Lower lobe of right lung (tissue), 2 donors: Measurements from ENCODE around the gene TMCO4. TPM values are rescaled to one million over a fixed set of nuclear protein-coding genes. Genes with fewer than 3 reads are reported as not detected.

Experiments used
- ATAC-seq, 2 donors: fragments of 200-7000 bp; cut with Tn5 transposase; one replicate each; pipeline ENCODE4 v1.9.1; 2020 to 2022; ENCODE audit warnings: mild to moderate bottlenecking in 2 of 2, moderate library complexity in 2 of 2
- DNase-seq: peaks from one replicate; pipeline ENCODE4 v3.0.0-alpha.2; 2020
- H3K27ac ChIP-seq: fragments of 200-600 bp; one replicate; pipeline ENCODE4 v1.8.0; 2022
- H3K27me3 ChIP-seq: fragments of 200-600 bp; one replicate; pipeline ENCODE4 v1.8.0; 2022; ENCODE audit warnings: low read depth
- H3K36me3 ChIP-seq: fragments of 200-600 bp; one replicate; pipeline ENCODE4 v1.8.0; 2022; ENCODE audit warnings: mild to moderate bottlenecking
- H3K4me1 ChIP-seq: fragments of 200-600 bp; one replicate; pipeline ENCODE4 v1.8.0; 2022
- H3K4me3 ChIP-seq: fragments of 200-600 bp; one replicate; pipeline ENCODE4 v1.8.0; 2022; ENCODE audit warnings: mild to moderate bottlenecking
- H3K9me3 ChIP-seq: fragments of 200-600 bp; one replicate; pipeline ENCODE4 v1.8.0; 2022
- intact Hi-C: fragments of 100-400 bp; cut with DNase I; formaldehyde crosslinking; loops from one replicate; pipeline ENCODE4 v1.11.0; 2022
- total RNA-seq: library from RNA; stranded (reverse); fragmentation: NEBNext Ultra II Directional; extraction: Animal tissue kit (Norgen Biotek cat#: 25700); gene quantifications from one replicate; pipeline ENCODE4 v1.2.1, GENCODE V29; 2021
- TF ChIP-seq, protein P1 (sequence below): fragments of 200-600 bp; IDR thresholded peaks from one replicate; pipeline ENCODE4 v1.8.0; 2022; ENCODE audit warnings: antibody characterized with exemption, mild to moderate bottlenecking
- donor health status: DM: no; HTN: yes; CAD: no; lungs with severe emphysema.

TMCO4 gene
- total RNA-seq, 1 donor from 2014 or later = 26.3 TPM

- H3K4me1 ChIP-seq = no peaks in the 10 kb centered on the region
- DNase-seq (no peak), ATAC-seq (no peak)
- TF ChIP-seq, protein P1, sequence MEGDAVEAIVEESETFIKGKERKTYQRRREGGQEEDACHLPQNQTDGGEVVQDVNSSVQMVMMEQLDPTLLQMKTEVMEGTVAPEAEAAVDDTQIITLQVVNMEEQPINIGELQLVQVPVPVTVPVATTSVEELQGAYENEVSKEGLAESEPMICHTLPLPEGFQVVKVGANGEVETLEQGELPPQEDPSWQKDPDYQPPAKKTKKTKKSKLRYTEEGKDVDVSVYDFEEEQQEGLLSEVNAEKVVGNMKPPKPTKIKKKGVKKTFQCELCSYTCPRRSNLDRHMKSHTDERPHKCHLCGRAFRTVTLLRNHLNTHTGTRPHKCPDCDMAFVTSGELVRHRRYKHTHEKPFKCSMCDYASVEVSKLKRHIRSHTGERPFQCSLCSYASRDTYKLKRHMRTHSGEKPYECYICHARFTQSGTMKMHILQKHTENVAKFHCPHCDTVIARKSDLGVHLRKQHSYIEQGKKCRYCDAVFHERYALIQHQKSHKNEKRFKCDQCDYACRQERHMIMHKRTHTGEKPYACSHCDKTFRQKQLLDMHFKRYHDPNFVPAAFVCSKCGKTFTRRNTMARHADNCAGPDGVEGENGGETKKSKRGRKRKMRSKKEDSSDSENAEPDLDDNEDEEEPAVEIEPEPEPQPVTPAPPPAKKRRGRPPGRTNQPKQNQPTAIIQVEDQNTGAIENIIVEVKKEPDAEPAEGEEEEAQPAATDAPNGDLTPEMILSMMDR = no peak
- no peak overlapping the region for H3K27ac ChIP-seq
- H3K36me3 ChIP-seq = peaks cover 50% of the 10 kb centered on the region
- intact Hi-C loops = no loop called here
- no peaks in the 10 kb centered on the region for H3K9me3 ChIP-seq
- no peak overlapping the region for H3K4me3 ChIP-seq
- no peaks in the 10 kb centered on the region for H3K27me3 ChIP-seq
Measured at GRCh38 chr1:19769211-19769932, 30.3 kb downstream of the TMCO4 start.

DNA sequence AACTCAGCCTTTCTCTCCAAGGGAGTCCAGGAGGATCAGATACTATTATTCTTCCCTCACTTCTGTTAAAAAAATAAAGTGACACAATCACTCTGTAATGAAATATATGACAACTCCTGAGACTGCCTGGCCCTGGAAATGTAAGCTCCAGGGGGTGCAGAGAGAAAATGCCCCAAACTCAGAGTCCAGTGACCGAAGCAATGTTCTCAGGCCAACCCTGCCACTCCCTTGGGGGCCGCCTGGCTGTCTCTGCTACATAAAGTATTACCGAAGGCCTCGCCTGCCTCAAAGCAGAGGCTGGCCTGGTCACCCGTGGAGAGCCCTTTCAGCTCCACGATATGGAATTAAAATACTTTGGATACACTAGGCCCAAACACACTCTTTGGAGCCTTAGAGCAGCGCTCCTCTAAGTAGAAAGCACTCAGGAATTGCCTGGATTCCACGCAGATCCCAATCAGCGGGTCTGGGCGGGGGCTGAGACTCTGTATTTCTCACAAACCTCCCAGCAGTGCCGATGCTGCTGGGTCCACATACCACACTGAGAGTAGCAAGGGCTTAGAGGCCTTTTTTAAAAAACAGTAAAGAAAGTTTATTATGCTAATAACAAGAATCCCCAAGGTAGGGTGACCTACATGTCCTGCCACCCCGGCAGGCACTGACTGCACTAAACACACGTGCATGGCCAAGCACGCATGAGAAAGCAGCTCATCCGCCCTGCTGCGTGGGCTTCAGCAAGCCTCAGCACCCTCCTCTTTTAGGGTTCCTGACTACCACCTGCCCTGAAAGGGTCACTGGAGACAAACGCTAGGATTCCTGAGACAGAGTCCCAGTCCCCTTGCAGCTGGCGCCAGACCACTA is 31.1 kb downstream of the TMCO4 start:
- no peak for ATAC-seq
- H3K36me3 ChIP-seq = peaks cover 42% of the 10 kb centered on the region
- TF ChIP-seq, protein P1 = no peak
- H3K4me3 ChIP-seq = no peak overlapping the region
- H3K4me1 ChIP-seq = no peaks in the 10 kb centered on the region
- DNase-seq = no peak
- no peaks in the 10 kb centered on the region for H3K9me3 ChIP-seq
- intact Hi-C loops = no loop called here
- H3K27ac ChIP-seq = no peak overlapping the region
- no peaks in the 10 kb centered on the region for H3K27me3 ChIP-seq

DNA sequence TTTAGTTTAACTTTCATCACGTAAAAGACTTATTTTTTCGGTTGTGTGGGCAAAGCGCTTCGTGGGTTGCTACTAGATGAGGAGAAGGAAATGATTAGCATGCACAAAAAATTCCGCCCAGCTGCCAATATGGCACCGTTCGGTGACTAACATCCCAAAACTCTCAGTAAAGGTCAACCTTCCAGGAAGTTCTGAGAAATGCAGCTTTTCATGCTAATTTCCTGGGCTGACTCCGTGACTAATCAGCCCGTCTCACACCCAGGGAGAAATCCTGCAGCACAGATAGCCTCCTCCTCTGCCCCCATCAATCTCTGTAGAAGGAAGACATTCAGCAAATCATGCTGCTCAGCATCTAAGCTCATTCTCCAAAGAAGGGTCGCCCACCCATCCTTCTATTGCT is 34.1 kb downstream of the TMCO4 start:
- H3K27me3 ChIP-seq = no peaks in the 10 kb centered on the region
- H3K4me3 ChIP-seq = no peak overlapping the region
- peaks cover 21% of the 10 kb centered on the region for H3K36me3 ChIP-seq
- no peaks in the 10 kb centered on the region for H3K9me3 ChIP-seq
- TF ChIP-seq, protein P1 = no peak
- DNase-seq (no peak), ATAC-seq (no peak)
- no peak overlapping the region for H3K27ac ChIP-seq
- intact Hi-C loops = no loop called here
- H3K4me1 ChIP-seq = no peaks in the 10 kb centered on the region

DNA sequence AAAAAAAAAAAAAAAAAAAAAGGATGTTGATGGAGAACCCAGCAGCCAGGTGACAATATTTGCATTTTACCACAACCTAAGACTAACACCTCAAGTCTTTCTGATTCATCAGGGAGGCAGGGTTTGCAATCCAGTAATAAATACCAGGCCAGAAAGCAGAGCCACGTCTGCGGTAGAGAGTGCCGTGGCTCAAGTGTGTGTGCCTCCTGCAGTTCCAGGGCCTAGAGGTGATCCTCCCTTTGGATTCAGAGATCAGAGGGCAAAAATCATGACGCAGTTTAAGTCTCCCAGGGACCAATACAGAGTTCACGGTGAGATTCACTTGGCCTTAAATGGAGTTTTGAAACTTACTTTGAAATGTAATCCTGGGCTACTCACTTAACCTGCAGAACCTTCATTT is 34.9 kb downstream of the TMCO4 start:
- no peaks in the 10 kb centered on the region for H3K27me3 ChIP-seq

GRCh38 chr1:19762175-19762779 is 37.4 kb downstream of the TMCO4 start:
- Histone ChIP-seq H3K36me3 (peaks cover 6% of the 10 kb centered on the region), H3K27ac (no peak overlapping the region), H3K27me3 (no peaks in the 10 kb centered on the region), H3K4me1 (no peaks in the 10 kb centered on the region), H3K9me3 (no peaks in the 10 kb centered on the region), H3K4me3 (no peak overlapping the region)
- TF ChIP-seq, protein P1 = peak; percentile 65
- intact Hi-C loops = no loop called here
- ATAC-seq (peak; percentile 61 to 66), DNase-seq (no peak)

More for the DNA sequence above, 34.9 kb downstream of the TMCO4 start:
- TF ChIP-seq, protein P1 = no peak
- Histone ChIP-seq H3K36me3 (peaks cover 13% of the 10 kb centered on the region), H3K9me3 (no peaks in the 10 kb centered on the region), H3K4me1 (no peaks in the 10 kb centered on the region), H3K4me3 (no peak overlapping the region), H3K27ac (no peak overlapping the region)
- intact Hi-C loops = no loop called here
- DNase-seq = no peak
- ATAC-seq = no peak
